Brain pericyte (primary cell): ENCODE results near the gene AHDC1.
"Not testable (repeated sequence)": the region's sequence is repeated elsewhere in the genome, so short reads cannot be mapped to it uniquely, and the experiment has no call there.

Experiments used
- DNase-seq: peaks from one replicate; pipeline ENCODE4 v3.0.0-alpha.2; 2012; ENCODE audit warnings: low read depth, low spot score

AHDC1 gene

DNA sequence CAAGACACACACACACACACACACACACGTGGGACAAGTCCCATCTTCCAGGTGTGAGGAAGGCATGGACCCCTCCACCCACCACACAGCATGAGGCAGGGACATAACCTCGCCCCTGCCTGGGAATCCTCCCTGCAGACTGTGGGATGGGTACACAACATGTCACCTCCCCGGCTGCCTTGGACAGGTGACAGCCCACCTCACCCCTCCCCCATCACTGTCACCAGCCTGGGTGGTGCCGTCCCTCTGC is 40.7 kb downstream of the AHDC1 start:
- no peak for DNase-seq

DNA sequence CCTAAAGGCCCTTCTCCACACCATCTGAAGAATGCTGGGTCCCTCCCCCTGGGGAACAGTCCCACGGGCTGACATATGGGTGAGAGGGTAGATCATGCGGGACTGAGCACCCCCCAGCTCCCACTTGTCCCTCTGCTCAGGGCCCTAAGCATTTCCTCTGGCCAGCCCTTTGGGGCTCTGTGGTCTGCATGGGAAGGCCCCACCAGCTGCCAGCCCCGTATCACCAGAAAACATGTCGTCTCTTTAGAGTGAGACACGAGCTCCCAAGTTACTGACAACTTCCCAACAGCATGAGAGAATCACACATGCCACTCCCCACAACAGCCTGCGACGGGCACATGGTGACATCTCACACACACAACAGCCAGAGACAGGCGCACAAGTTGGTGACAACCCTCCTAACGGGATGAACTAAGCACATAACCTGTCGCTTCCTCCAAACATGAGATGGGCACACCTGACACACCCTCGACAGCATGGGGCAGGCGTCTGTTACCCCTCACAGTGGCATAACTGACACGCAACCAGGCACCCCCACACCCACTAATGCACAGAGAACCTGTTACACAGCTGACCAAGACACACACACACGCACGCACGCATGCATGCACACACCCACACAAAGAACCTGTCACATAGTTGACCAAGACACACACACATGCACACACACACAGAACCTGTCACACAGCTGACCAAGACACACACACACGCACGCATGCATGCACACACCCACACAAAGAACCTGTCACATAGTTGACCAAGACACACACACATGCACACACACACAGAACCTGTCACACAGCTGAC is 41.2 kb downstream of the AHDC1 start:
- DNase-seq: no peak

DNA sequence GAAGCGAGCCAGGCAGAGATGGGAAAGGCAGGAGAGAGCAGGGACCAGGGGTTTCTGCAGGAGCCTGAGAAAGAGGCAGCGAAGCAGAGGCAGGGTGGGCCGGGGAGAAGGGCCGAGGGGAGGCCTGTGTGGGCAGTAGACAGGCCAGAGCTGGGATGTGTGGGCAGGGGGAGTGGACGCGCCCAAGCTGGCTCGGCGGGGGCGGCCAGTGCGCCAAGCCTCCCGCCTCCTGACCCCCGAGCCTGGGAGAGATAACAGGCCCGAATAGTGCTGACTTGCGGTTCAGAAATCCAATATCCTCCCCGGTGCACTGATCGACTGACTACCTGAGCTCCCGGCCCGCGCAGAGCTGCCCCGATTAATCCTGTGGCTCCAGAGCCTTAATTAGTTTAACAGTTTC is 41.9 kb downstream of the AHDC1 start:
- no peak for DNase-seq

DNA sequence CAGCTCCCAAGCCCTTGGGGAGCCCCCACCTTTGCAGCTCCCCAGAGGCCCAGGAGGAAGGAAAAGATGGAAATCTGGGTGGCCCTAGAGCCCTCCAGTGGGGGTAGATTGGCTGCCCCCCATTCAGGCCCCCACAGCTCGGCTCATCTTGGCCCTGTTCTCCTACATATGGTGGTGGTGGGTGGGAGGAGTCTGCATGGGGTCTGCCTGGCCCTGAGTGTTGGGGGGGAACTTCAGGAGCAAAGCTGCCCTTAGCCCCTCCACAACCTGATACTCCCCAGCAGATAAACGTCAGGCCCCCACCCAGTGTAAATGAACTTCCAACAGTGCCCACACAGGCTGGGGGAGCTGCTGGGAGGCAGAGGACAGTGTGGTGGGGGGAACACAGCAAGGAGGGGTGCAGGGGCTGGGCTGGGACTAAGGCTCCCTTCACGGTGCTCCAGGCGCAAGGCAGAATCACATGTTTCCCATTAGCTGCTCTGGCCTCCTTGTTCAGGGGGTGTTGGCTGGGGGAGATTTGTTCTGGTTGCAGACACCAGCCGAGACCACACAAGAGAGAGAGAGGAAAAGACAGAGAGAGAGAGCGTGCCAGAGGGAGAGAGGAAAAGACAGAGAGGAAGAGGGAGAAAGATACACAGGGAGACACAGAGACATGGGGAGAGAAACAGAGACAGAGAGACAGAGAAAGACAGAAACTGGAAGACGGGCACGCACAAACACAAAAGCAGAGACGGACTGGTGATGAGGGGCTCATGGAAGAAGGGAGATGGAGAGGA is 42.6 kb downstream of the AHDC1 start:
- no peak for DNase-seq

DNA sequence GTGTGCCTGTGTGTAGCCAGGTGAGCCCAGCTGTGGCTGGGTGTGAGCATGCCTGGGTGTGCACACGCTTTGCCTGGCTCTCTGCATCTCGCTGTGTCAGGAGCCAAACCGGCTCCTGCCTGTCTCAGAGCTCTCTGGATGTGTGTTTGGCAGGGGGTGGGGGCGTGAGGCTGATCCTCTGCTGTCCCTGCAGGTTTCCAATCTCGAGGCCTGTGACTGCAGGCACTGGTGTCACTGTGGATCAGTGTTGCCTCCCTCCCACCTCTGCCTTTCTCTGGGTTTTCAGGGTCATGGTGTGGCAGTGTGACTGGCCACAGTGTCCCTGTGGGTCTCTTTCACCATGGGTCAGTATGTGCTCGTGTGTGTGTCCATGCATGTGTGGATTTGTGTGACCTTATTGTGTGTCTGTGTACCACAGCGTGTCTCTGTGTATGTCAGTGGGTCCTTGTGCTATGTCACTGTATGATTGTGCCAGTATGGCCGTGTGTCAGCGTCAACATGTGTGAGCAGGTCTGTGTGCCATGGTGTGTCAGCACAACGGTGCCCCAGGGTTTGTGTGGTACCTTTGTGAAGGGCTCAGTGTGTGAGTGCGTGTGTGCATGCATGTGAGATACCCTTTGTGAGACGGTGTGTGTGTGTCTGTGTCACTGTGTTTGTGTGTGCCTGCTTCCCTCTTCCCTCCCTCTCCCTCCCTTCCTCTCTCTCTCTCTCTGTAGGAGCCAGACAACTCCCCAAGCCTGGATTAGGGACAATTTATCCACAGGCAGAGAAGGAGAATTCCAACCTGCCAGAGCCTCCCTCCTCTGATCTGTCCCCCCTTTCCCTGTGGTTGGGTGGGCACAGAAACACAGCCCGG is 43.4 kb downstream of the AHDC1 start:
- no peak for DNase-seq

DNA sequence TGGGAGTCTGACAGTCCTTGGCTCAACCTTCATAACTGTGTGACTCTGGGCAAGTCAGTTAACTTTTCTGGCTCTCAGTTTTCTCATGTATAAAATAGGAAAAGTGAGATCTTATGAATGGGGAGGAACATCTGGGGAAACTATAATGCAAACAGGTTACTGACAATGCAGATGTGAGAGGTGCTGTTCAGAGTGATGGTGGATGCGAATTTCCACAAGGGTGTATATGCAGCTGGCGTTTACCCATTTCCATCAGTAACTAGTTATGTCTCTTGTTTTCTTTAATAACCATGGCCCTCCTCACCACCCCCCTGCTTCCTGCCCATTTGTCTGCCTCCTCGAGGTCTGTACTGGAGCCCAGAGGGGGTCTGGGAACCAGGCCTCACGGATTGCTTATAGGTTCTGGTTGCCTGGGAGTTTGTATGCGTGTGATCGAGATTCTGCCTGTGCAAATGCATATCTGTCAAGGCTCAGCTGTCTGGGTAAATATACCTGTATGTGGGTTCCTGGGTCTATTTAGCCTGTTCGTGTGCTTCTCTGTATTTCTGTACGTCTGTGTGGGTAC is 44.4 kb downstream of the AHDC1 start:
- DNase-seq: peak; percentile 58

DNA sequence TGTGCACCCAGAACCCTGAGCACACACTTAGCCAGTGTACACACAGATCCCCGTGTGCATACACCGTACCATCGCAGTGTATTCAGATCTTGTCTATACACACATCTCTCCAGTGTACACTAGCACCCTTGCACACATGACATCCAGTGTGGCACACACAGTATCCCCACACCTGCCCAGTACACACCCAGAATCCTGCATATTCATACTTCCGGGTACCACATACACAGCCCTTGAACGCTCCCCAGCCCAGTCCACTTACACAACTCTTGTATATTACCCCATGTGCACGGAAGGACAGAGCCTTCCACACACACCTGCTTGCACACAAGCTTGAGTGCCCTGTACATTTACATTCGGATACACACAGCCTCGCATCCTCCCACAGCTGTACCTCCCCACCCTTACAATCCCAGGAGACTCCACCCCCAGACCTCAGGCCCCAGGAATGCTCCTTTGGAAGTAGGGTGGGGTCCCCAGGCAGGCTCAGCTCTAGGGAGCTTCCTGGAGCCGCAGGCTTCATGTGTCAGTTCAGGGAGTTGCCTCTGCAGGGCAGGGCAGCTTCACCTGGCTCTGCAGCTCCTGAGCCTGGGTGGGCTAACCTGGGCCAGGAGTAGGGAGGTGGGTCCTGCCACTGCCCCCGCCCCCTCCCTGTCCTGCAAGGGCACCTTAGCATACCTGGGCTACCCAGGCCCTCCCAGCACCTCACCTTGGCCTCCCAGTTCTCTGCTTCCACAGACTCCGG is 46.2 kb downstream of the AHDC1 start:
- DNase-seq: no peak

DNA sequence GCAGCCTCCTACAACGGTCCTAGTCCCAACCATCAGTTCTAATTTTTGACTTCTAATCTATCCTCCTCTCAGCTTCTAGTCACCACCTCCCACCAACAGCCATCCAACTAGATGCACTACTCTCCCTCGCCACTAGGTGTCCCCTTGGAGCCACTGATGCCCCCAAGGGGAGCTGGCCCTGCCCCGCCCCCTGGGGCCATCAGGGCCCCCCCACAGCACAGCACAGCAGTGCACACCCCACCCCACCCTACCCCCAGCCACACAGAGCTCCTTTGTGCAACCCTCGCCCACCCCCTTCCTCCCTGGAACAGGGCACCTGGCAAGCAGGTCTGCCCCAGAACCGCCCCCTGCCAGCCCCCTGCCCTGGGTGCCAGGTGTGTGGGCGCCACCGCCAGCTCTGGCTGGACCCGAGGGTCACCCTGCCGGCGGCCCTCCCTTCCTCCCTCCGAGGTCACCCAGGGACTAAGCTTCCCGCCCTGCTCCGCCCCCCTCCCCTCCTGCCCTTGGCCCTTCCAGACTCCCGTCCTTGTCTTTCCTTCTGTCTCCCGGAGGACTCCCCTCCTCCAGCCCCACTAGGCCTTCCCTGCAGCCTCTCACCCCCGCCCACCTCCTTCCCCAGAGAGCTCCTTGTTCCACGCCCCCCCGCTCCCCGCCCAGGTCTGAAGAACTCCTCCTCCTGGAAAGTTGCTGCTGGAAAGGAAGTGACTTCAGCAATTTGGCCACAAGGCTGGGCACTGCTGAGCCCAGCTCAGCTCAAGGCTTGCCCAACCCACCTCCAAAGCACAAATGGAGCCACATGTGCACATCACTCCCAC is 47.0 kb downstream of the AHDC1 start:
- peak; percentile 87 for DNase-seq

DNA sequence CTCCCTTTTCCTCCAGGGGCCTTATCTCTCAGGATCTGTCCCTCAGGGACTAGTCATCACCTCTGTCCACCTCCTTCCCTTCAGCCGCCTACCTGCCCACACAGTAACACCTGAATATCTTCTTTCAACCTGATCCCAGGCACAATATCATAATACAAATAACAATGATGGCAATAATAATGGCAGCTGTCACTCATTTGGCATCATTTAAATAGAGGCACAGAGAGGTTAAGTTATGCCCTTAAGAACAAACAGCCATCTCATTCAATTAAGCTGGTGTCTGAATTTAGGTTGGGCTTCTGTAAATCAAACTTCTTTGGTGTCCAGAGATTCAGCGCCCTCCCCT is 47.5 kb downstream of the AHDC1 start:
- no peak for DNase-seq

DNA sequence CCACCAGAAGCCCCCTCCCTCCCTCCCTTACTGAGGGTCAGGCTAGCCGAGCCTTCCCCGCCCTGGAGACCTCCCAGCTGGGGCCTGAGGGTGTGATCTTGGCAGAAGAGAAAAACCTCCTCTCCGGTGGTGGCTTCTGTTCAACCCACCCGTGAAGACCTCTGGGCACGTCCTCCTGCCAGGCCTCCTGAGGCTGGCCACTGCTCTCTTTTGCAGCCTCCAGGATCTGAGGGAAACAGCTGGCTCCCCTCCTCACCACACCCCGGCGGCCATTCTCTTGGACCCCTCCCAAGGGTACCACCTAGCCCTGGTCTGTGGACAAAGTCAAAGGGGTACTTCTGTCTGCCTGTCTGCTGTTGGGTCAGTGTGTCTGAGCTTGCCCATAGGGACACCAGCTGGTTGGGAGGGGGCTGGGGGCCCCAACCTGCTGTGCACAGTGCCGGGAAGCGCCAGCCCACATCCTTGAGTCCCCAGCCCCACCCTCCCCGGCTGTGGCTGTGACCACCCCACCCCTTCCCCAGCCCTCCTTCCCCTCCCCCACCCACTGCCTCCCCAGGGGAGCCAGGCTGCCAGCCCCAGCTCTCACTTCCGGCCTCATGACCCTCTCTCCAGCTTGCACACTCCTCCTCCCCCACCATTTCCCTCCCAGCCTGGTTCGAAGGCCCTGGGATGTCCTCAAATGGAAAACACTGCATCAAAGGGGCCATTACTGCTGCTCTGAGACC is 48.1 kb downstream of the AHDC1 start:
- no peak for DNase-seq

DNA sequence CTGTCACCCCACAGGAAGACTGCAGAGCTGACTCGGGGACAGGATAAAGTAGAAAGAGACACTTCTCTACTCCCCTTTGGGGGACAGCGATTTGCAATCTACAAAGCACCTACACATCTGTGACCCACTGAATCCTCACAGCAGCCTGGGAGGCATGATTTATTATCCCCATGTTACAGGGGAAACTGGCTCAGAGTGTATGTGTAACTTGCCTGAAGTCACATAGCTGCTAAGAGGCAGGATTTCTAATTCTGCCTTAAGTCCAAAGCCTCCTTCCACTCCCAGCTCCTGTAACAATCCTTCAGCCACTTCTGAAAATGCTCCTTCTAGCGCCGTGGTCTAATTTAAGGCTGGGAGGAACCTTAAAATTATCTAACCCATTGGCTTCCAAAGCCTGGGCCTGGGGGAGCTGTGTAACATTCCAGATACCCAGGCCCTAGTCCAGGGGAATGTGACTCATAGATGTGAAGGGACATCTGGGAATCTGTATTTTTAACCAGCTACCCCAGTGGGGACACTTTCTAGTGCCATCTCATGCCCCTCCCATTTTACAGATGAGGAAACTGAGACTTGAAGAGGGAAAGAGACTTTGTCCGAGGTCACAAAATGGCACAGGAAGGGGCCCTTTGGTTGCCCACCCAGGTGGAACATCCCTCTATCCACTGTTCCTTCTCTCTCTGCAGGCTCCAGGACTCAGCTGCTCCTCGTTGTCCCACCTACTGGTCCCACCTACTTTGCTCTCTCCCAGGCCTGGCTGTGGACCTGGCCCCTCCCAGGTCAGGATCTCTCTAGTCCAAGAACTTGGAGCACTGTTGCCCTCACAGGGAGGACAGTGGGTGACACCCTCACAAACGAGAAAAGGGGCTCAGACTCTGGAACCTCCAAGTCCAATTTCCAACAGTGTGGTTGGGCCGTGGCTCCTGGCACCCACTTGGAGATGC is 48.9 kb downstream of the AHDC1 start:
- no peak for DNase-seq

DNA sequence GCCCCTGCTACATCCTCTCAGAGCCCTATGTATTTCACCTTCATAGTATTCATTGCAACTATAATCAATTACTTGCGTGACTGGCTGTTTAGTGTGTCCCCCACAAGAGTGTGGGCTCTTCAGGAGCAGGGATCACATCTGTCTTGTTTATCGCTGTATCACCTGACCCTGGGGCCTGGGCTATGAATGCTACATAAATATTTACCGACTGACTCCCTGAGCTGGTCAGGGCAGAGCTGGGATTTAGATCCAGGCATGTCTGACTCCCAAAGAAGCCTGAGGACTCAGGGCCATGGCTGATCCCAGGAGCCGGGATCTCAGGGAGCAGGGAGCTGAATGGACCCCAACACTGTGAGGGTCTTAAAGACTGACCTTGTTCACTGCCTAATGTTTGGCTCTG is 49.7 kb downstream of the AHDC1 start:
- no peak for DNase-seq

DNA sequence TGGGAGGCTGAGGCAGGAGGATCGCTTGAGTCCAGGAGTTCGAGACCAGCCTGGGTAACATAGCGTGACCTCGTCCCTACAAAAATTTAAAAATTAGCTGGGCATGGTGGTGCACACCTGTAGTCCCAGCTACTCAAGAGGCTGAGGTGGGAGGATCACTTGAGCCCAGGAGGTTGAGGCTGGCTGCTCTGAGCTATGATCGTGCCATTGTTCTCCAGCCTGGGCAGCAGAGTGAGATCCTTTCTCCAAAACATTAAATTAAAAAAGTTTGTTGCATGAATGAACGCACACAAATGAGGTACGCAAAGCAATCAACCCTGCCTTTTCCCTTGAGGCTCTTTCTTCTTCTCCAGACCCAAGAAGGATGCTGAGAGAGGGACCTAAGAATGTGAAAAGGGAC is 50.1 kb downstream of the AHDC1 start:
- DNase-seq: not testable (repeated sequence)

DNA sequence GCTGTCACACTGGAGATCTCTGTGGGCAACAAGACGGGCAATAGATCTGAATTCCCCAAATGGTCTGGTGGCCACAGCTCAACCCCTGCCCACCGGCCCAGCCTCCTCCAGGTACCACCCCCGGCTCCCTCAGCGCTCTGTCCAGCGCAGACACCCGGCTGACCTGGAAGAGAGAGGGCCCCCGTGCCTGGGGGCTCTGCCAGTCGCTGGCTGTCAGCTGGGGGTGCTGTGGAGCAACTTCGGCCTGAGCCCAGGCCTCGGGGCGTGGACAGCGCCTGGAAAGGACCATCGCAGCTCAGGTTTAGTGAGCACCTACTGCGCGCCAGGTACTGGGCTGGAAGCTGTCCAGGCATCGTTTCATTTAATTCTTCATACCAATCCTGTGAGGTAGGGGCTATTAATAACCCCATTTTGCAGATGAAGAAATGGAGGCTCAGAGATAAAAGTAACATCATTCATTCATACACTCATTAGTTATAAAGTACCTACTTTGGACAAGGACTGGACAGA is 51.0 kb downstream of the AHDC1 start:
- DNase-seq: no peak

DNA sequence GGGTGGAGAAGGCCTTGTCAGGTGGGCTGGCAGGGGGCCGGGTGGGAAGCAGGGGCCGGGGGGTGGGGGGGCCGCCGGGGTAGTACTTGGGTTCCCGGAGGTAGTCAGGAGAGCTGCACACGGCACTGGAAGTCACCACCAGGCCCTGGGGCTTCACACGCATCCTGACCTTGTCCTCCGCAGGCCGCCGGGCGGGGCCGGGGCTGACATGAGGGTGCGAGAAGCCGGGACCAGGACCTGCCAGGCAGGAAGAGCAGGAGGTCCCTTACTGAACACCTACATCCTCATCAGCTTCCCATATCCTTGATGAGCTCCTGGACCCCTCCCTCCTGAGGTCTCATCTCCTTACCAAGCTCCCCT is 52.0 kb downstream of the AHDC1 start:
- DNase-seq: no peak

DNA sequence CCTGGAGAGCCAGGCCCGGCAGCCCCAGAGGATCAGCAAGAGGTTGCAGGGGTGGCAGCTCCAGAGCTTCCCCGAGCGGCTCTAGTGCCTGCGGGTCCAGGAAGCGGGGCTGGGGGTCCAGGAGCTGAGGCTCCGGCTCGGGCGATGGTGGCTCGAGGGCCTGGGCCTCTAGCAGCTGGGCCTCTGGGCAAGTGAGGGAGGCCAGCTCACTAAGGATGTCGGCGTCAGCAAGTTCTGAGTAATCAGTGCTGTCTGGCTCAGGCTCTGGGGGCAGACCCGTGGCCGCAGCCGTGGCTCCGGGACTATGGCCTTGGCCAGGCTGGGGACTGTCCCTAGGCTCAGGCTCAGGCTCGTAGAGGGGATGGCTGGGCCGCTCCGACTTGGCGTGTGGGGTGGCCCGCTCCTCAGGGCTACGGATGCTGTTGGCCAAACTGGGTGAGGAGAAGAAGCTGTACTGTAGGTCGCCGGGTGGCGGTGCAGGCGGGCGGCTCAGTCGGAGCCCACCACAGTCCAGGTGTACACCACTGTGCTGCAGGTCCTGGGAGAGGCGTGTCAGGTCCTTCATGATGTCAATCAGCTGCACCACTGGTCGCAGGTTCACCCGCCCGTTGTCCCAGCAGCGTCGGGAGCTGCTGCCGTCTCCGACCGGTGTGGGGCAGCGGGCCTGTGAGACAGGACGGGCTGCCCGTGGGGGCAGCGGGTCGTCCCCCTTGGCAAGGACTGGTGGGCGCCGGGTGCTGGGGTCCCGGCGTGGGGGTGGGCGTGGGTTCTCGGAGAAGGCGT is 52.6 kb downstream of the AHDC1 start:
- no peak for DNase-seq

DNA sequence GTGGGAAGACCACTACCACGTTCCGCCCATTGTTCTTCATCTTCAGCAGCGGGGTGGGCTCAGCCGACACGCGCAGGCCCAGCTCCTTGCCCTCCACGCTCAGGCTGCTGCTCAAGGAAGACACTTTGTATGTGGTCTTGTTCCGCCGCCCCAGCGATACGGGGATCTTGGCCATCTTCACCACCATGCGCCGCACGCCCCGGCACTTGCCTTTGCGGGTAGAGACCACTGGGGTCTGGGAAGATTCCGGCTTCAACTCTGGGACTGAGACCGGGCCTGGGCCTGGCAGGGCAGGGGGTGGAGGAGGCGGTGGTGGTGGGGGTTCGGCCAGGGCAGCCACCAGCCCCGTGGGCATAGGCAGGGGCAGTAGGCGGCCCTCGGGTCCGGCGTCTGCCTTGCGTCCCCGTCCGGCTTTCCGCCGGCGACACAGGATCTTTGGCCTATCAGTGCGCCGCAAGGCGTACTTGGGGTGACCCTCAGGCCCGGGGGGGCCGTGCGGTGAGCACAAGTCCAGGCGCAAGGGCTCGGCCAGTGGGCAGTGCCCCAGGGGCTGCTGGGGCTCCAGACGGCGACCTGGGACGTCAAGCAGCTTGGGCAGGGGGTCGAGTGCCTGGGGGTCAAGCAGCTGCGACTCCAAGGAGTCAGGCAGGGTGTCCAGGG is 53.3 kb downstream of the AHDC1 start:
- no peak for DNase-seq
